Sigmoid colon (tissue), 7 donors: ENCODE data around the gene CHODL. TPM values are rescaled to one million over a fixed set of nuclear protein-coding genes. Genes with fewer than 3 reads are reported as not detected.

Experiments used
- DNase-seq: peaks from one replicate; pipeline ENCODE4 v3.0.0-alpha.2; 2019
- H3K27ac ChIP-seq, 4 donors: fragments of 200-600 bp; sonication (generic); one replicate each; pipeline ENCODE4 v1.5.1; 2016 to 2019; ENCODE audit warnings: mild to moderate bottlenecking in 1 of 4
- H3K27me3 ChIP-seq, 3 donors: fragments of 200-600 bp; sonication (generic); one replicate each; pipeline ENCODE4 v1.5.1; 2019; ENCODE audit warnings: mild to moderate bottlenecking in 1 of 3
- H3K36me3 ChIP-seq, 4 donors: fragments of 200-600 bp; sonication (generic); one replicate each; pipeline ENCODE4 v1.5.1; 2016 to 2019
- H3K4me1 ChIP-seq, 4 donors: fragments of 200-600 bp; sonication (generic); one replicate each; pipeline ENCODE4 v1.5.1; 2017 to 2019
- H3K4me3 ChIP-seq, 4 donors: fragments of 200-600 bp; sonication (generic); one replicate each; pipeline ENCODE4 v1.5.1; 2017 to 2019; ENCODE audit warnings: mild to moderate bottlenecking in 2 of 4, moderate library complexity in 1 of 4
- H3K9me3 ChIP-seq, 4 donors: fragments of 200-600 bp in 3 of 4; sonication (generic) in 3 of 4; one replicate each; pipeline versions ENCODE4 v1.5.1 to v1.6.1; 2013 to 2019
- CTCF ChIP-seq, 4 experiments: fragments of 450-650 bp in 3 of 4; fragments of 200-600 bp in 1 of 4; IDR thresholded peaks; one replicate each; pipeline ENCODE4 v1.5.1; 2016 to 2019; ENCODE audit warnings: antibody characterized with exemption in 4 of 4, mild to moderate bottlenecking in 3 of 4, moderate library complexity in 2 of 4
- EP300 ChIP-seq, 4 donors: sonication (generic); formaldehyde crosslinking; IDR thresholded peaks; one replicate each; pipeline ENCODE4 v1.6.1; 2017; ENCODE audit warnings: antibody characterized with exemption in 4 of 4
- POLR2A ChIP-seq, 2 donors: fragments of 450-650 bp; IDR thresholded peaks; one replicate each; pipeline ENCODE4 v1.6.1; 2016; ENCODE audit warnings: antibody characterized with exemption in 2 of 2, mild to moderate bottlenecking in 2 of 2, moderate library complexity in 2 of 2
- POLR2AphosphoS5 ChIP-seq, 4 donors: sonication (generic); formaldehyde crosslinking; IDR thresholded peaks; one replicate each; pipeline ENCODE4 v1.6.1; 2017; ENCODE audit warnings: antibody characterized with exemption in 4 of 4
- WGBS, 2 donors: extraction: QIAGEN DNeasy Blood & Tissue Kit; methylation state at CpG; one replicate each; pipeline ENCODE4 v1.1.7; 2013; 5-methylcytosine and 5-hydroxymethylcytosine counted together
- intact Hi-C: fragments of 100-400 bp; cut with DNase I; formaldehyde crosslinking; loops from one replicate; pipeline ENCODE4 v1.15.1; 2023
- polyA plus RNA-seq, 3 donors: library from polyadenylated mRNA; stranded (reverse); fragments of 200-250 nt; gene quantifications; one replicate each; pipeline ENCODE4 v1.2.3, GENCODE V29; 2013
- total RNA-seq, 4 donors: library from RNA; depleted of rRNA; stranded (reverse); fragments of >200 nt; gene quantifications; one replicate each; pipeline ENCODE4 v1.1.0, GENCODE V29; 2016
- donor health status: healthy with polysubstance abuse.
- donor health status: Bipolar disorder and iron deficiency.
- donor health status: healthy.

The CHODL gene
- total and polyA plus RNA-seq, 7 donors: 0.46 to 8.2 (median 2.9) TPM; not detected in 1

GRCh38 chr21:18222346-18222745 lies 22.3 kb upstream of the CHODL start:
- H3K4me3 ChIP-seq: no peak overlapping the region
- intact Hi-C loops: no loop called here
- no peaks in the 10 kb centered on the region for H3K36me3 ChIP-seq
- peaks cover 4 to 10% (median 7%) of the 10 kb centered on the region in 4 donors for H3K9me3 ChIP-seq
- TF ChIP-seq POLR2A (IDR thresholded peaks at IDR 0.05) (no peak), EP300 (IDR thresholded peaks at IDR 0.05) (no peak), CTCF (IDR thresholded peaks at IDR 0.05) (no peak), POLR2AphosphoS5 (IDR thresholded peaks at IDR 0.05) (no peak)
- no peaks in the 10 kb centered on the region for H3K4me1 ChIP-seq
- no peak for DNase-seq
- WGBS, 2 donors: 28 to 54% methylated on average over 1 of the region's 1 CpG
- no peaks in the 10 kb centered on the region for H3K27me3 ChIP-seq
- H3K27ac ChIP-seq: no peak overlapping the region

- no peak overlapping the region for H3K4me3 ChIP-seq
- TF ChIP-seq POLR2A (IDR thresholded peaks at IDR 0.05) (no peak), POLR2AphosphoS5 (IDR thresholded peaks at IDR 0.05) (no peak), CTCF (IDR thresholded peaks at IDR 0.05) (no peak), EP300 (IDR thresholded peaks at IDR 0.05) (no peak)
- H3K27me3 ChIP-seq: no peaks in the 10 kb centered on the region
- no peaks in the 10 kb centered on the region for H3K4me1 ChIP-seq
- WGBS, 2 donors: 74 to 75% methylated on average over 5 of the region's 5 CpGs
- DNase-seq: no peak
- no peak overlapping the region for H3K27ac ChIP-seq
- intact Hi-C loops: no loop called here
- no peaks in the 10 kb centered on the region for H3K9me3 ChIP-seq
- H3K36me3 ChIP-seq: no peaks in the 10 kb centered on the region
Observed at GRCh38 chr21:18228060-18228739, 16.4 kb upstream of the CHODL start.

- WGBS, 2 donors: 65 to 90% methylated on average over 1 of the region's 1 CpG
- Histone ChIP-seq H3K4me3 (no peak overlapping the region), H3K27ac (no peak overlapping the region), H3K36me3 (no peaks in the 10 kb centered on the region), H3K27me3 (no peaks in the 10 kb centered on the region), H3K9me3 (no peaks in the 10 kb centered on the region), H3K4me1 (no peaks in the 10 kb centered on the region)
- TF ChIP-seq EP300 (IDR thresholded peaks at IDR 0.05) (no peak), CTCF (IDR thresholded peaks at IDR 0.05) (no peak), POLR2AphosphoS5 (IDR thresholded peaks at IDR 0.05) (no peak), POLR2A (IDR thresholded peaks at IDR 0.05) (no peak)
- no peak for DNase-seq
- intact Hi-C loops: no loop called here
Observed at GRCh38 chr21:18235545-18235944, 9.1 kb upstream of the CHODL start.

- Histone ChIP-seq H3K4me1 (peaks cover 0 to 20% (median 12%) of the 10 kb centered on the region in 4 donors), H3K36me3 (no peaks in the 10 kb centered on the region), H3K27me3 (peaks cover 0 to 39% (median 7%) of the 10 kb centered on the region in 3 donors), H3K4me3 (peak overlapping the region; percentile 23 to 55 (median 46)), H3K9me3 (no peaks in the 10 kb centered on the region), H3K27ac (peak overlapping the region in 3 of 4 donors; percentile 5 to 50 (median 9))
- 11% methylated on average over 22 of the region's 22 CpGs for WGBS, 2 donors
- peak; percentile 54 for DNase-seq
- intact Hi-C loops: no loop called here
- no peak for TF ChIP-seq POLR2AphosphoS5 (IDR thresholded peaks at IDR 0.05)
- TF ChIP-seq CTCF (IDR thresholded peaks at IDR 0.05): no peak
- TF ChIP-seq EP300 (IDR thresholded peaks at IDR 0.05): no peak
- TF ChIP-seq POLR2A (IDR thresholded peaks at IDR 0.05): no peak
Observed at GRCh38 chr21:18245464-18245967, 883 bp downstream of the CHODL start.
